Measurements from ENCODE around the gene PLIN3.

DNA sequence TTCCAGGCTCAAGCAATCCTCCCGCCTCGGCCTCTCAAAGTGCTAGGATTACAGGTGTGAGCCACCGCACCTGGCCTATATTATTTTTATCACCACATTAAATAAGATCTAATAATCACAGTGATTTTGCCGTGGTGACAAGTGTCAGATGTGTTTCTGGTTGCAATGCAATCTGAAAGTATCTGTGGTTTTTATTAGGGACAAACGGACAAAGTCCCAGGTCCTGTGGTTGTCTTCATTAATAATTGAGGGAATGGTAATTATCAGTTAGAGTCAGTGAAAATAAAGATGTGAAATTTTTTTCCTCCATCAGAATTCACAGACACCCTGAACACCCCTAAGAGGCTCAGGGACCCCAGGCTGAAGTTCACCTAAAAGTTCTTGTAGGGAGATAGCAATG, 34.7 kb downstream of the PLIN3 start:
- TF ChIP-seq, protein P1, sequence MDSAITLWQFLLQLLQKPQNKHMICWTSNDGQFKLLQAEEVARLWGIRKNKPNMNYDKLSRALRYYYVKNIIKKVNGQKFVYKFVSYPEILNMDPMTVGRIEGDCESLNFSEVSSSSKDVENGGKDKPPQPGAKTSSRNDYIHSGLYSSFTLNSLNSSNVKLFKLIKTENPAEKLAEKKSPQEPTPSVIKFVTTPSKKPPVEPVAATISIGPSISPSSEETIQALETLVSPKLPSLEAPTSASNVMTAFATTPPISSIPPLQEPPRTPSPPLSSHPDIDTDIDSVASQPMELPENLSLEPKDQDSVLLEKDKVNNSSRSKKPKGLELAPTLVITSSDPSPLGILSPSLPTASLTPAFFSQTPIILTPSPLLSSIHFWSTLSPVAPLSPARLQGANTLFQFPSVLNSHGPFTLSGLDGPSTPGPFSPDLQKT (IDR thresholded peaks at IDR 0.05; ENCODE audit: borderline replicate concordance, low read depth, low read length): no peak
- no peak for TF ChIP-seq KLF8 (tag by site-specific recombination; IDR thresholded peaks at IDR 0.05)
- TF ChIP-seq, protein P2, sequence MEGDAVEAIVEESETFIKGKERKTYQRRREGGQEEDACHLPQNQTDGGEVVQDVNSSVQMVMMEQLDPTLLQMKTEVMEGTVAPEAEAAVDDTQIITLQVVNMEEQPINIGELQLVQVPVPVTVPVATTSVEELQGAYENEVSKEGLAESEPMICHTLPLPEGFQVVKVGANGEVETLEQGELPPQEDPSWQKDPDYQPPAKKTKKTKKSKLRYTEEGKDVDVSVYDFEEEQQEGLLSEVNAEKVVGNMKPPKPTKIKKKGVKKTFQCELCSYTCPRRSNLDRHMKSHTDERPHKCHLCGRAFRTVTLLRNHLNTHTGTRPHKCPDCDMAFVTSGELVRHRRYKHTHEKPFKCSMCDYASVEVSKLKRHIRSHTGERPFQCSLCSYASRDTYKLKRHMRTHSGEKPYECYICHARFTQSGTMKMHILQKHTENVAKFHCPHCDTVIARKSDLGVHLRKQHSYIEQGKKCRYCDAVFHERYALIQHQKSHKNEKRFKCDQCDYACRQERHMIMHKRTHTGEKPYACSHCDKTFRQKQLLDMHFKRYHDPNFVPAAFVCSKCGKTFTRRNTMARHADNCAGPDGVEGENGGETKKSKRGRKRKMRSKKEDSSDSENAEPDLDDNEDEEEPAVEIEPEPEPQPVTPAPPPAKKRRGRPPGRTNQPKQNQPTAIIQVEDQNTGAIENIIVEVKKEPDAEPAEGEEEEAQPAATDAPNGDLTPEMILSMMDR (tag by site-specific recombination; IDR thresholded peaks at IDR 0.05): no peak
- TF ChIP-seq, protein P3, sequence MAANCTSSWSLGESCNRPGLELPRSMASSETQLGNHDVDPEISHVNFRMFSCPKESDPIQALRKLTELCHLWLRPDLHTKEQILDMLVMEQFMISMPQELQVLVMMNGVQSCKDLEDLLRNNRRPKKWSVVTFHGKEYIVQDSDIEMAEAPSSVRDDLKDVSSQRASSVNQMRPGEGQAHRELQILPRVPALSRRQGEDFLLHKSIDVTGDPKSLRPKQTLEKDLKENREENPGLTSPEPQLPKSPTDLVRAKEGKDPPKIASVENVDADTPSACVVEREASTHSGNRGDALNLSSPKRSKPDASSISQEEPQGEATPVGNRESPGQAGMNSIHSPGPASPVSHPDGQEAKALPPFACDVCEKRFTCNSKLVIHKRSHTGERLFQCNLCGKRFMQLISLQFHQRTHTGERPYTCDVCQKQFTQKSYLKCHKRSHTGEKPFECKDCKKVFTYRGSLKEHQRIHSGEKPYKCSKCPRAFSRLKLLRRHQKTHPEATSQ (tag by site-specific recombination; IDR thresholded peaks at IDR 0.05): no peak
- no peak for TF ChIP-seq ZNF670 (tag by site-specific recombination; IDR thresholded peaks at IDR 0.05; ENCODE audit: low read depth)
- no peak for TF ChIP-seq ZNF157 (tag by site-specific recombination; IDR thresholded peaks at IDR 0.05)
- no peak for TF ChIP-seq ZNF660 (tag by site-specific recombination; IDR thresholded peaks at IDR 0.05)
- TF ChIP-seq MZF1 (tag by site-specific recombination; IDR thresholded peaks at IDR 0.05; ENCODE audit: borderline replicate concordance): no peak
